ENCODE measurements around the gene GPR176.

- TF ChIP-seq, protein P1, sequence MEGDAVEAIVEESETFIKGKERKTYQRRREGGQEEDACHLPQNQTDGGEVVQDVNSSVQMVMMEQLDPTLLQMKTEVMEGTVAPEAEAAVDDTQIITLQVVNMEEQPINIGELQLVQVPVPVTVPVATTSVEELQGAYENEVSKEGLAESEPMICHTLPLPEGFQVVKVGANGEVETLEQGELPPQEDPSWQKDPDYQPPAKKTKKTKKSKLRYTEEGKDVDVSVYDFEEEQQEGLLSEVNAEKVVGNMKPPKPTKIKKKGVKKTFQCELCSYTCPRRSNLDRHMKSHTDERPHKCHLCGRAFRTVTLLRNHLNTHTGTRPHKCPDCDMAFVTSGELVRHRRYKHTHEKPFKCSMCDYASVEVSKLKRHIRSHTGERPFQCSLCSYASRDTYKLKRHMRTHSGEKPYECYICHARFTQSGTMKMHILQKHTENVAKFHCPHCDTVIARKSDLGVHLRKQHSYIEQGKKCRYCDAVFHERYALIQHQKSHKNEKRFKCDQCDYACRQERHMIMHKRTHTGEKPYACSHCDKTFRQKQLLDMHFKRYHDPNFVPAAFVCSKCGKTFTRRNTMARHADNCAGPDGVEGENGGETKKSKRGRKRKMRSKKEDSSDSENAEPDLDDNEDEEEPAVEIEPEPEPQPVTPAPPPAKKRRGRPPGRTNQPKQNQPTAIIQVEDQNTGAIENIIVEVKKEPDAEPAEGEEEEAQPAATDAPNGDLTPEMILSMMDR (IDR thresholded peaks at IDR 0.05; ENCODE audit: insufficient read depth, low read length), result no peak
- TF ChIP-seq GABPA (IDR thresholded peaks at IDR 0.05; ENCODE audit: low read depth) (no peak), POLR2AphosphoS5 (IDR thresholded peaks at IDR 0.05; ENCODE audit: low read depth) (no peak), SPI1 (IDR thresholded peaks at IDR 0.05; ENCODE audit: borderline replicate concordance, low read depth) (no peak)
- TF ChIP-seq, protein P2, sequence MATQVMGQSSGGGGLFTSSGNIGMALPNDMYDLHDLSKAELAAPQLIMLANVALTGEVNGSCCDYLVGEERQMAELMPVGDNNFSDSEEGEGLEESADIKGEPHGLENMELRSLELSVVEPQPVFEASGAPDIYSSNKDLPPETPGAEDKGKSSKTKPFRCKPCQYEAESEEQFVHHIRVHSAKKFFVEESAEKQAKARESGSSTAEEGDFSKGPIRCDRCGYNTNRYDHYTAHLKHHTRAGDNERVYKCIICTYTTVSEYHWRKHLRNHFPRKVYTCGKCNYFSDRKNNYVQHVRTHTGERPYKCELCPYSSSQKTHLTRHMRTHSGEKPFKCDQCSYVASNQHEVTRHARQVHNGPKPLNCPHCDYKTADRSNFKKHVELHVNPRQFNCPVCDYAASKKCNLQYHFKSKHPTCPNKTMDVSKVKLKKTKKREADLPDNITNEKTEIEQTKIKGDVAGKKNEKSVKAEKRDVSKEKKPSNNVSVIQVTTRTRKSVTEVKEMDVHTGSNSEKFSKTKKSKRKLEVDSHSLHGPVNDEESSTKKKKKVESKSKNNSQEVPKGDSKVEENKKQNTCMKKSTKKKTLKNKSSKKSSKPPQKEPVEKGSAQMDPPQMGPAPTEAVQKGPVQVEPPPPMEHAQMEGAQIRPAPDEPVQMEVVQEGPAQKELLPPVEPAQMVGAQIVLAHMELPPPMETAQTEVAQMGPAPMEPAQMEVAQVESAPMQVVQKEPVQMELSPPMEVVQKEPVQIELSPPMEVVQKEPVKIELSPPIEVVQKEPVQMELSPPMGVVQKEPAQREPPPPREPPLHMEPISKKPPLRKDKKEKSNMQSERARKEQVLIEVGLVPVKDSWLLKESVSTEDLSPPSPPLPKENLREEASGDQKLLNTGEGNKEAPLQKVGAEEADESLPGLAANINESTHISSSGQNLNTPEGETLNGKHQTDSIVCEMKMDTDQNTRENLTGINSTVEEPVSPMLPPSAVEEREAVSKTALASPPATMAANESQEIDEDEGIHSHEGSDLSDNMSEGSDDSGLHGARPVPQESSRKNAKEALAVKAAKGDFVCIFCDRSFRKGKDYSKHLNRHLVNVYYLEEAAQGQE (IDR thresholded peaks at IDR 0.05; ENCODE audit: insufficient replicate concordance, low read depth), result no peak
These were observed 167.1 kb downstream of the GPR176 start for GRCh38 chr15:39752991-39753390.
